Measurements from ENCODE around the gene CALML6. TPM values are rescaled to one million over a fixed set of nuclear protein-coding genes. Genes with fewer than 3 reads are reported as not detected.

The CALML6 gene
- total RNA-seq, 2 experiments from 2014 or later = 0.21 to 0.81 TPM

DNA sequence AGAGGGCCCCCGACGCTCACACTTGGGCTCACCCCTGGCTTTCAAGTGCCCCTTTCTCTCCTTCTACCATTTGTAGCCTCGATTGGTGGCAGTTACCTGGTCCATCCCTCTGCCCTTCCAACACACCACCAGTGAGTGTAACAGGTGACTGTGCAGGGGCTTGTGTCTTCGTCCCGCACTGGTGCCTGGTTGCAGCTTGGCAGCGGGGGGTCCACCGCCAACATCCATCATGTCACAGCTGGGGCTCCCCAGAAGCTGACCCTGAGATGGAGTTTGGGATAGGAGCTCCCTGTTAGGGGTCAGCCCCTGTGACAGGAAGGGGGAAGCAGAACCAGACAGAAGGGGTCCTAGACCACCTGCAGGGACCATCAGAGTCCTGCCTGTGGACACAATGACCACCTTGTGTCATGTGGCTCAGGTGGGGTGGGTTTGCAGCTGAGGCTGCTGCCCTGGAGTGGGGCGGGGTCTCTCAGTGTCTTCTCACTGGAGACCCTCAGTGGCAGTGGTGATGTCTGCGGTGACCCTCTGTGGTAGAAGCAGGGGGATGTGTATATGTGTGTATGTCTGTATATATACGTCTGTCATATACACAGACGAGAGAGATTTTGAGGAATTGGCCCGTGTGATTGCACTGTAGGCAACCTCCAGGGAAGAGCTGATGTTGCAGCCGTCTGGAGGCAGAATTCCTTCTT lies 3.6 kb upstream of the CALML6 start:
- CTCF ChIA-PET = interaction anchor here (1.1 kb wide), 1 partner anchor 133 kb away, joined by 3 read pairs; no protein-coding TSS in a partner anchor
- POLR2A ChIA-PET = no interaction called here
- no peaks in the 10 kb centered on the region for H3K36me3 Mint-ChIP-seq (ENCODE audit: low read depth)
- H3K4me3 Mint-ChIP-seq = no peak overlapping the region
- intact Hi-C loops (cut with DNase I, micrococcal nuclease) = no loop called here
- no peaks in the 10 kb centered on the region for H3K9me3 Mint-ChIP-seq (ENCODE audit: low read depth)
- H3K27me3 Mint-ChIP-seq = peaks cover 2% of the 10 kb centered on the region
- no peak overlapping the region for H3K27ac Mint-ChIP-seq
- DNase-seq (no peak), ATAC-seq (no peak)
- peaks cover 10% of the 10 kb centered on the region for H3K4me1 Mint-ChIP-seq

DNA sequence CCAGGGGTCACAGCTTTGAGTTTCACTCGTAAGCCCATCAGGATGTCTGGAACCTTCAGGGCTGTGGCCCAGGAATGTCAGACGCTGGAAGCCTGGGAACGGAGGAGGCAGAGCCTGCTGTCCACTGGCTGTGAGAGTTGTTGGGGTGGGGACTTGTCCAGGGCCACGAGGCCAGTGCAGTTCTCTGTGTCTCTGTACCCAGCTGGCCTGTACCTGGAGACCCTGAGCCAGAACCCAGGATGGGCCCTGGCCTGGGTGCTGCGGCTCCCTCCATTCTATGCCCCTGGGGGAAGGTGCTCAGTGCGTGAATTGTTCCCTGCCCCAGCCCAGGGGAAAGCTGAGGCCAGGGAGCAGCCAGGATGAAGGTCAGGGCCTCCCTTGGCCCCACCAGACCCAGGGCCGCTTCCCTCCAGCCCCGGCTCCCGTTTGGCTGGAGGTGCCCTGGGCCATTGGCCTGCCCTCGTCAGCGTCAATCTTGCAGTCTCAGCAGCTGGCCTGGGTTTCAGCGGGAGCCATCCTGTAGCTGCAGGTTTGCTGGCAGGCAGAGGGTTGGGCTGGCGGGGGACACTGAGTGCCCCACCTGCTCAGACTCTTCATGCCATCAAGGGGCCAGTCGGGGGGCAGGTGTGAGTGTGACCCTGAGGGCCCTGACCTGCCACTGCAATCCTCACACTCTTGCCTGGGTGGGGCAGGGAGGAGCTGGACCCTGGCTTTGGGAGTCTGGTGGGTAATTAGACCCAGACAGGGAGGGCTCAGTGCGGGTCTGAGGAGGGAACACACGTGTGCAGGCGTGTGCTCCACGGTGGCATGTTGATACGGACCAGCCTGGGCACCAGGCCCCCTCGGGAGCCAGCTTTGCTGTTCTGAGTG lies 724 bp upstream of the CALML6 start:
- H3K9me3 Mint-ChIP-seq (ENCODE audit: low read depth) = no peaks in the 10 kb centered on the region
- peaks cover 2% of the 10 kb centered on the region for H3K27me3 Mint-ChIP-seq
- H3K4me1 Mint-ChIP-seq = peaks cover 10% of the 10 kb centered on the region
- no peak overlapping the region for H3K4me3 Mint-ChIP-seq
- CTCF ChIA-PET = no interaction called here
- H3K36me3 Mint-ChIP-seq (ENCODE audit: low read depth) = no peaks in the 10 kb centered on the region
- POLR2A ChIA-PET = no interaction called here
- no peak overlapping the region for H3K27ac Mint-ChIP-seq
- DNase-seq (no peak), ATAC-seq (no peak)
- intact Hi-C loops (cut with DNase I, micrococcal nuclease) = no loop called here

- Mint-ChIP-seq H3K27ac (no peak overlapping the region), H3K4me3 (no peak overlapping the region), H3K36me3 (ENCODE audit: low read depth) (no peaks in the 10 kb centered on the region), H3K9me3 (ENCODE audit: low read depth) (no peaks in the 10 kb centered on the region), H3K4me1 (peaks cover 4% of the 10 kb centered on the region), H3K27me3 (peaks cover 2% of the 10 kb centered on the region)
- CTCF ChIA-PET = no interaction called here
- intact Hi-C loops (cut with DNase I, micrococcal nuclease) = no loop called here
- DNase-seq = no peak
- ATAC-seq = no peak
- POLR2A ChIA-PET = no interaction called here
Measured at GRCh38 chr1:1915911-1916840, 1.1 kb downstream of the CALML6 start.

GRCh38 chr1:1916851-1917251 lies 1.8 kb downstream of the CALML6 start:
- no peak for ATAC-seq
- H3K36me3 Mint-ChIP-seq (ENCODE audit: low read depth) = no peaks in the 10 kb centered on the region
- ChIA-PET CTCF (interaction anchor here (2.0 kb wide), 1 partner anchor 8 kb away, joined by 7 read pairs; no protein-coding TSS in a partner anchor), POLR2A (no interaction called here)
- H3K27ac Mint-ChIP-seq = no peak overlapping the region
- DNase-seq = no peak
- intact Hi-C loops (cut with DNase I, micrococcal nuclease) = no loop called here
- peaks cover 2% of the 10 kb centered on the region for H3K27me3 Mint-ChIP-seq
- no peak overlapping the region for H3K4me3 Mint-ChIP-seq
- no peaks in the 10 kb centered on the region for H3K9me3 Mint-ChIP-seq (ENCODE audit: low read depth)
- peaks cover 4% of the 10 kb centered on the region for H3K4me1 Mint-ChIP-seq

DNA sequence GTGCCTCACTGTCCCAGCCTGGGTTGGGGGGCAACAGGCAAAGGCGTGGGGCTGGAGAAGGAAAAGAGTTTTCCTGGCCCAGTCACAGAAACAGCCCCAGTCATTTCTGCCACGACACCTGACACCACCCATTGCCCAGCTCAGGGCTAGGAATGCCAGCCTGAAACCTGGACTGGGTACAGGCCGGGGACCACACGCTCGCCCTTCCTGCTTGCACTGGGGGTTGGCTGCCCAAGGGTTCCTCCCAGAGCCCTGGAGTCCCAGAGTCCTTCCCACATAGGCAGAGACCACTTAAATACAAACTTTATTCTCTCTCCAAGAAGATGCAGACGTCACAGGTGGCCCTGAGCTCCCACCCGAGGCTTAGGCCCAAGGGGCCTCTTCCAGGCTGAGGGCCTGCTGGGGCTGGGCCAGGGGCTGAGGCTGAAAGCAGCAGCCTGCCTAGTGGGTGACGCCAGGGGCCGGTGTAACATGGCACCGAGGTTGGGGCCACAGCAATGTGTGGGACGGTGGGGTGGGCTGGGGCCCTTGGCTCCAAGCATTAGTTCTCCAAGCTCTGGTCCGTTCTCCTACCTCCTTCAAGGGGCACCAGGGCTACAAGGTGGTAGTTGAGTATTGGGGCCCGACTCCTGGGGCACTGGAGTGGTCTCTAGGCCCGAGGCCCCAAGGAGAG lies 2.4 kb downstream of the CALML6 start:
- H3K27me3 Mint-ChIP-seq = peaks cover 2% of the 10 kb centered on the region
- H3K4me1 Mint-ChIP-seq = peaks cover 4% of the 10 kb centered on the region
- no peaks in the 10 kb centered on the region for H3K36me3 Mint-ChIP-seq (ENCODE audit: low read depth)
- DNase-seq (no peak), ATAC-seq (no peak)
- intact Hi-C loops (cut with DNase I, micrococcal nuclease) = no loop called here
- CTCF ChIA-PET = interaction anchor here (2.0 kb wide), 1 partner anchor 8 kb away, joined by 7 read pairs; no protein-coding TSS in a partner anchor
- no peak overlapping the region for H3K4me3 Mint-ChIP-seq
- no peak overlapping the region for H3K27ac Mint-ChIP-seq
- no peaks in the 10 kb centered on the region for H3K9me3 Mint-ChIP-seq (ENCODE audit: low read depth)
- POLR2A ChIA-PET = no interaction called here

DNA sequence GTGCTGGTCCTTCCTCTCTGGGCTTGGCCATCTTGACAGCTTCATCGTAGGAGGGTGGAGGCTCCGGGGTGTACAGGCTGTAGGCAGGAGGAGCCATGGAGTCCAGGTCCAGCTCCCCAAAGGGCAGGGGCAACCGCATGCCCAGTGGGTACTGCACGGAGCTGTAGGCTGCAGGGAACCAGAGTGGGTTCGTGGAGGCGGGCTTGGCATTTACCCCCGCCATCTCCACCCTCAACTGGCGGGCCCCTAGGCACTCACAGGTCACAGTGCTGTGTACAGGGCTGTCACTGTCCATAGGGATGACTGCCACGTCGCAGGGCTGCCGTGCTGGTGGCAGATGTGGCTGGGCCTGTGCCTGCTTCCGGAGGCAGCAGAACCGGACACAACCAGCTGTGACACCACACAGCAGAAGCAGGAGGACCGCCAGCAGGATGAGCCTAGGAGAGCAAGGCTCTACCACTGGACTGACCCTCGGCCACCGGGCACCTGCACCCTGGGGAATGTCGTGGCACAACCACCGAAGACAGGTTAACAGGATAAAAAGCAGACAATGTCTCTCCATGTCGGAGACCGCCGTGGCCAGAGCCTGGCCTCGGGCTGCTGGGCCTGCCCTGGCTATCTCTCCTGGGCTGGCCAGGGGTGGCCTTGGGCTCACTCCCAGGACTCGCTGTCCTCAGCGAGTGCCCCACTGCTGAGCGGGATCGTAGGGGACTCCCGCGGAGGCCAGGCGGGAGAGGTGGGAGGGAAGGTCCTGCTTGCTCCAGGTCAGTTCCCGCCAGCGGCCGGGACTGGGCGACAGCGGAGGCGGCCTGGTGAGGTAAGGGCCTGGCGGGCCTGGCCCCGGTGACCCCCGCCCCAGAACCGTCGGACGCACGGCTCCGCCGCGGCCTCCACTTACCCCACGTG lies 3.2 kb downstream of the CALML6 start:
- Mint-ChIP-seq H3K36me3 (ENCODE audit: low read depth) (no peaks in the 10 kb centered on the region), H3K4me3 (peak overlapping the region; percentile 39), H3K9me3 (ENCODE audit: low read depth) (no peaks in the 10 kb centered on the region), H3K4me1 (peaks cover 4% of the 10 kb centered on the region), H3K27ac (no peak overlapping the region), H3K27me3 (peaks cover 2% of the 10 kb centered on the region)
- DNase-seq (no peak), ATAC-seq (no peak)
- ChIA-PET POLR2A (no interaction called here), CTCF (interaction anchor here (2.0 kb wide), 1 partner anchor 9 kb away, joined by 7 read pairs; no protein-coding TSS in a partner anchor)
- intact Hi-C loops (cut with DNase I, micrococcal nuclease) = loop anchor here in 1 of 2 experiments (2.0 kb wide), 1 partner anchor 447 kb away; the partner anchor contains the start of gene ATAD3B

GRCh38 chr1:1918901-1919303 lies 3.8 kb downstream of the CALML6 start, which contains the start of gene TMEM52:
TMEM52 (minus strand) TSS chr1:1919279; CDS start chr1:1919265, 14 bp downstream.
- intact Hi-C loops (cut with DNase I, micrococcal nuclease) = loop anchor here (1.0 to 2.0 kb wide), 13 partner anchors 10 to 851 kb away; partner anchors contain the start of genes ATAD3B (in 1 of the 2), CDK11B (in 1 of the 2), GNB1 (in 1 of the 2) and MORN1 (in 1 of the 2)
- POLR2A ChIA-PET = no interaction called here
- peaks cover 4% of the 10 kb centered on the region for H3K4me1 Mint-ChIP-seq
- CTCF ChIA-PET = interaction anchor here (2.0 kb wide), 1 partner anchor 10 kb away, joined by 7 read pairs; no protein-coding TSS in a partner anchor
- no peaks in the 10 kb centered on the region for H3K36me3 Mint-ChIP-seq (ENCODE audit: low read depth)
- ATAC-seq (peak; percentile 16), DNase-seq (no peak)
- H3K9me3 Mint-ChIP-seq (ENCODE audit: low read depth) = no peaks in the 10 kb centered on the region
- H3K27me3 Mint-ChIP-seq = no peaks in the 10 kb centered on the region
- peak within 1 kb of the TSS; percentile 62 for H3K4me3 Mint-ChIP-seq
- H3K27ac Mint-ChIP-seq = no peak within 1 kb of the TSS

DNA sequence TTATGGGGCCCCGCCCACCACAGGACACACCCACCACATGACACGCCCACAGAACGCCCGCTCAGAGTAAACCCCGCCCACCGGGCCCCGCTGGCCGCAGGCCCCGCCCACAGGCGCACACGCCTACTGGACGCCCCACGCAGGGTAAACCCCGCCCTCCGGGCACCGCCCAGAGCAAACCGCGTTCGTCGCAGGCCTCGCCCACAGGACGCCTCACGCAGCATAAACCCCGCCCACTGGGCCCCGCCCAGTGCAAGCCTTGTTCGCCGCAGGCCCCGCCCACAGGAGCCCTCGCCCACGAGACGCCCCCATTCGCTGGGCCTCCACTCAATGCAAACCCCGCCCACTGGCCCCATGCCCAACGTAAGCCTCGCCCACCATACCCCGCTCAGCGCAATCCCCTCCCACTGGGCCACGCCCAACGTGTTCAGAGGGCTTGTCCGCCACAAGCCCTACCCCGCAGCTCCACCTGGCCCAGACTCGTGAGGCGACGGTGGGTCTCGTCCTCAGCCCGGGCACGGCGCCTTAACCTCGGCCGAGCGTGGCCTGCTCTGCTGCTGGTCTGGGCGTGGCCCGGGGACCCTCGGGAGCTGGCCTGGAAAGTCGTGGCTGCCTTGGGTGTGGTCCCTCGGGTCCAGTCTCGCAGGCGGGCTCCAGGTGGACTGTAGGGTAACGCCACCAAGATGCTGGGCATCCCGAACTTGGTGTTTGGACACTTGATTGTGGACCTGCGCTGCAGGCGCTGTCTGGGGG lies 4.4 kb downstream of the CALML6 start:
- Mint-ChIP-seq H3K4me3 (peak overlapping the region; percentile 62), H3K27ac (no peak overlapping the region), H3K9me3 (ENCODE audit: low read depth) (no peaks in the 10 kb centered on the region), H3K4me1 (peaks cover 4% of the 10 kb centered on the region), H3K27me3 (no peaks in the 10 kb centered on the region), H3K36me3 (ENCODE audit: low read depth) (no peaks in the 10 kb centered on the region)
- intact Hi-C loops (cut with DNase I, micrococcal nuclease) = loop anchor here (1.0 to 2.0 kb wide), 13 partner anchors 10 to 851 kb away; partner anchors contain the start of genes ATAD3B (in 1 of the 2), CDK11B (in 1 of the 2), GNB1 (in 1 of the 2) and MORN1 (in 1 of the 2)
- DNase-seq (peak; percentile 100), ATAC-seq (peak; percentile 92)
- CTCF ChIA-PET = no interaction called here
- POLR2A ChIA-PET = no interaction called here

DNA sequence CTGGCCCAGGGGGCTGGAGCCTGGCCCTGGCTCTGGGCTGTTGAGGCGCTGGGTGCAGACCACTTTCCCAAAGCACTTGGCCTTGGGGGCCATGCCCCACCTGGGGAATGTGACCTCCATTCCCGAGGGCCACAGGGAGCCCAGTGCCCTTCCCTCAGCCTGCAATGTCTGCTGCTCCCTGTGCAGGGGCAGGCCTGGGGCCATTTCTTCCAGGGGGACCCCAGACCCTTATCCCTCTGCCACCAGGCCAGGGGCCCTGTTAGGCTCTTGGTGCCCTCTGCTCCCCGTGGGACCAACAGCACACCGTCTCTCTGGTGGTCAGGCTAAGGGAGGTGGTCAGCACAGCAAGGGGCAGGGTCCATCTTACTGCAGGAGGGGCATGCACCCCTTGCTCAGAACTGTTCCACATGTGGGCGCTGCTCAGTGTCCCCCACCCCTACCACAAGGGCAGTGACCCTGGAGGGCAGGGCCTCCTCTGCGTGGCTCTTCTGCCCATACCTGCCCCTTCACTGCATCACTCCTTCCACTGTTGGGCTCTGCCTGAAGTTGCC lies 5.1 kb downstream of the CALML6 start:
- no peaks in the 10 kb centered on the region for H3K9me3 Mint-ChIP-seq (ENCODE audit: low read depth)
- DNase-seq (no peak), ATAC-seq (no peak)
- CTCF ChIA-PET = no interaction called here
- POLR2A ChIA-PET = no interaction called here
- H3K27me3 Mint-ChIP-seq = no peaks in the 10 kb centered on the region
- H3K27ac Mint-ChIP-seq = no peak overlapping the region
- no peak overlapping the region for H3K4me3 Mint-ChIP-seq
- H3K4me1 Mint-ChIP-seq = peaks cover 4% of the 10 kb centered on the region
- H3K36me3 Mint-ChIP-seq (ENCODE audit: low read depth) = no peaks in the 10 kb centered on the region
- intact Hi-C loops (cut with DNase I, micrococcal nuclease) = no loop called here
